GM12872 (cell line): ENCODE measurements around the gene RAB11FIP4.
A peak's percentile ranks its signal among the peaks of the same experiment; 100 is the strongest.

Experiments
- TF ChIP-seq, protein P1 (sequence below): IDR thresholded peaks from 3 replicates; pipeline ENCODE4 v1.5.1; 2011; ENCODE audit warnings: low read depth, mild to moderate bottlenecking, low read length, moderate library complexity; ENCODE audit not compliant: insufficient read depth

RAB11FIP4 gene

GRCh38 chr17:31538080-31538762 is 146.7 kb downstream of the RAB11FIP4 start:
- TF ChIP-seq, protein P1, sequence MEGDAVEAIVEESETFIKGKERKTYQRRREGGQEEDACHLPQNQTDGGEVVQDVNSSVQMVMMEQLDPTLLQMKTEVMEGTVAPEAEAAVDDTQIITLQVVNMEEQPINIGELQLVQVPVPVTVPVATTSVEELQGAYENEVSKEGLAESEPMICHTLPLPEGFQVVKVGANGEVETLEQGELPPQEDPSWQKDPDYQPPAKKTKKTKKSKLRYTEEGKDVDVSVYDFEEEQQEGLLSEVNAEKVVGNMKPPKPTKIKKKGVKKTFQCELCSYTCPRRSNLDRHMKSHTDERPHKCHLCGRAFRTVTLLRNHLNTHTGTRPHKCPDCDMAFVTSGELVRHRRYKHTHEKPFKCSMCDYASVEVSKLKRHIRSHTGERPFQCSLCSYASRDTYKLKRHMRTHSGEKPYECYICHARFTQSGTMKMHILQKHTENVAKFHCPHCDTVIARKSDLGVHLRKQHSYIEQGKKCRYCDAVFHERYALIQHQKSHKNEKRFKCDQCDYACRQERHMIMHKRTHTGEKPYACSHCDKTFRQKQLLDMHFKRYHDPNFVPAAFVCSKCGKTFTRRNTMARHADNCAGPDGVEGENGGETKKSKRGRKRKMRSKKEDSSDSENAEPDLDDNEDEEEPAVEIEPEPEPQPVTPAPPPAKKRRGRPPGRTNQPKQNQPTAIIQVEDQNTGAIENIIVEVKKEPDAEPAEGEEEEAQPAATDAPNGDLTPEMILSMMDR, result no peak

DNA sequence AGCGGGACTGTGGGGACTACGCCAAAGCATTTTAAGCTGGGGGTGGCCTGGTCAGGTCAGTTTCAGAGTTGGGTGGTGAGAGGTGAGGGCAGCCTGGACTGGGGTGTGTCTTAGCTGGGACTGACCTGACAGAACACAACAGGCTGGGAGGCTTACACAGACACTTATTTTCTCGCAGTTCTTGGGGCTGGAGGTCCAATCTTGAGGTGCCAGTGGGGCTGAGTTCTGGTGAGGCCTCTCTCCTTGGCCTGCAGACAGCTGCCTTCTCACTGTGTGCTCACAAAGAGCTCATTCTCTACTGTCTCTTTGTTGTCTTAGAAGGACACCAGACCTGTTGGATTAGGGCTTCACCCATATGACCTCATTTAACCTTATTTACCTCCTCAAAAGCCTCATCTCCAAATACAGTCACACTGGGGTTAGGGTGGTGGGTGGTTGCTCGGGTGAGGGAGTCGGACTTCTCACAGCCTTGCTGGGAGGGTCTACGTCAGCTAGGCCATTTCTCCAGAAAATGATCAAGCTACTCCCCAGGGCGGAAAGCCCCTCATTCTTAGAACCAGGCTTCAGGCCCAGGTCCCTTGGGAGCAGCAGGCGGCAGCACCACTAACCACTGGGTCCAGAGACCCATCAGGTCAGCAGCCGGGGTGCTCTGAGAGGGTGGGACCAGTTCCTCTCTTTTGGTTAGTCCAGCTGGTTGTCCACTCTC is 149.3 kb downstream of the RAB11FIP4 start:
- TF ChIP-seq, protein P1, result no peak

- TF ChIP-seq, protein P1, result peak; percentile 59
These were observed 150.1 kb downstream of the RAB11FIP4 start for GRCh38 chr17:31541559-31541958.

GRCh38 chr17:31544186-31544585 is 152.7 kb downstream of the RAB11FIP4 start:
- TF ChIP-seq, protein P1, result no peak

GRCh38 chr17:31546650-31547049 is 155.2 kb downstream of the RAB11FIP4 start:
- TF ChIP-seq, protein P1, result no peak

- TF ChIP-seq, protein P1, result no peak
These were observed 157.2 kb downstream of the RAB11FIP4 start for GRCh38 chr17:31548709-31549108.

- TF ChIP-seq, protein P1, result no peak
These were observed 157.6 kb downstream of the RAB11FIP4 start for GRCh38 chr17:31549121-31549524.
